GM12874 (cell line): ENCODE data around the gene SDHA.

ENCODE experiments used
- CTCF ChIP-seq: IDR thresholded peaks from 2 replicates; pipeline ENCODE4 v1.5.1; 2011; ENCODE audit warnings: low read depth, mild to moderate bottlenecking, control low read depth, low read length, moderate library complexity; ENCODE audit not compliant: insufficient read depth

Gene SDHA

GRCh38 chr5:217494-218456, at the start of gene SDHA, which contains the start of gene CCDC127:
TSS of gene SDHA (plus strand) at chr5:218320. CDS start at chr5:218356, 36 bp downstream.
TSS of gene CCDC127 (minus strand) at chr5:218153. CDS start at chr5:216849, 1,304 bp downstream.
- TF ChIP-seq CTCF: peak; percentile 41; the same call in 1 of the 2 replicates

GRCh38 chr5:169071-169727, 48.9 kb upstream of the SDHA start:
- TF ChIP-seq CTCF: no peak

- no peak for TF ChIP-seq CTCF
Measured at GRCh38 chr5:169728-170094, 48.4 kb upstream of the SDHA start.

- no peak for TF ChIP-seq CTCF
Measured at GRCh38 chr5:170971-171800, 46.9 kb upstream of the SDHA start.

- no peak for TF ChIP-seq CTCF
Measured at GRCh38 chr5:171801-172331, 46.3 kb upstream of the SDHA start.

- no peak for TF ChIP-seq CTCF
Measured at GRCh38 chr5:172421-172820, 45.7 kb upstream of the SDHA start.

GRCh38 chr5:172841-173251, 45.3 kb upstream of the SDHA start:
- TF ChIP-seq CTCF: no peak
